SU-DHL-6 (cell line): Measurements from ENCODE around the gene GUCA2A.

Experiments used
- EZH2phosphoT487 ChIP-seq: fragments of 200-600 bp; sonication (generic), shearing (Covaris generic); conservative IDR thresholded peaks from 2 replicates; pipeline ENCODE4 v1.6.1; 2018; ENCODE audit warnings: mild to moderate bottlenecking, antibody characterized with exemption, low read length, moderate library complexity, mixed read lengths
- TF ChIP-seq, protein P1 (sequence below): fragments of 200-600 bp; sonication (generic); IDR thresholded peaks from one replicate; pipeline ENCODE4 v1.5.1; 2017; ENCODE audit warnings: antibody characterized with exemption, mild to moderate bottlenecking, low read length, moderate library complexity; ENCODE audit not compliant: insufficient read depth, poor library complexity, severe bottlenecking

DNA sequence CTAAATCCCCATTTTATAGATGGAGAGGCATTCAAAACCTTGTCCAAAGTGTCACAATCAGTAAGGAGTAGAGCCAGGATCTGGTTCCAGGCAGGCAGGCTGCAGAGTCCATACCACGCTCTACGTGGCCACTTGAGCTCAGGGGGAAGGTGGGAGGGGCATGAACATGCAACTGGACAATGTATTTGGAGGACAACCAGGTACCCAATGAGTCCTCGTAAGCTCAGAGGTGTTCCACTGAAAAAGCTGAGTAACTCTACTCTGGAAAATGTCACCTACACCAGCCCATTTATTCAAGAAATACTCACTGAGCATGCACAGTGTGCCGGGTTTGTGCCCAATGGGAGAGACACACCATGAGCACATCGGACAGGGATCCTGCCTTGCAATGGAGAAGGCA lies 22.6 kb downstream of the GUCA2A start:
- TF ChIP-seq, protein P1, sequence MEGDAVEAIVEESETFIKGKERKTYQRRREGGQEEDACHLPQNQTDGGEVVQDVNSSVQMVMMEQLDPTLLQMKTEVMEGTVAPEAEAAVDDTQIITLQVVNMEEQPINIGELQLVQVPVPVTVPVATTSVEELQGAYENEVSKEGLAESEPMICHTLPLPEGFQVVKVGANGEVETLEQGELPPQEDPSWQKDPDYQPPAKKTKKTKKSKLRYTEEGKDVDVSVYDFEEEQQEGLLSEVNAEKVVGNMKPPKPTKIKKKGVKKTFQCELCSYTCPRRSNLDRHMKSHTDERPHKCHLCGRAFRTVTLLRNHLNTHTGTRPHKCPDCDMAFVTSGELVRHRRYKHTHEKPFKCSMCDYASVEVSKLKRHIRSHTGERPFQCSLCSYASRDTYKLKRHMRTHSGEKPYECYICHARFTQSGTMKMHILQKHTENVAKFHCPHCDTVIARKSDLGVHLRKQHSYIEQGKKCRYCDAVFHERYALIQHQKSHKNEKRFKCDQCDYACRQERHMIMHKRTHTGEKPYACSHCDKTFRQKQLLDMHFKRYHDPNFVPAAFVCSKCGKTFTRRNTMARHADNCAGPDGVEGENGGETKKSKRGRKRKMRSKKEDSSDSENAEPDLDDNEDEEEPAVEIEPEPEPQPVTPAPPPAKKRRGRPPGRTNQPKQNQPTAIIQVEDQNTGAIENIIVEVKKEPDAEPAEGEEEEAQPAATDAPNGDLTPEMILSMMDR = no peak
- no peak for TF ChIP-seq EZH2phosphoT487
